ENCODE data around the gene FBRS.

FBRS gene

GRCh38 chr16:30669903-30670824 lies 11.9 kb downstream of the FBRS start:
- Histone ChIP-seq H3K36me3 (replicated peaks; ENCODE audit: low read depth, low read length) (peaks cover 49% of the 10 kb centered on the region), H2AFZ (ENCODE audit: low read depth, low read length) (no peak overlapping the region), H3K4me1 (ENCODE audit: low read length) (no peaks in the 10 kb centered on the region), H3K79me2 (ENCODE audit: low read length) (peaks cover 15% of the 10 kb centered on the region), H3K9ac (ENCODE audit: low read length) (no peak overlapping the region), H3K27me3 (ENCODE audit: low read depth, low read length) (no peaks in the 10 kb centered on the region), H3K4me3 (ENCODE audit: low read length) (no peak overlapping the region), H3K9me3 (ENCODE audit: insufficient read depth, low read length) (no peaks in the 10 kb centered on the region), H3K27ac (ENCODE audit: low read length) (no peak overlapping the region), H3K4me2 (ENCODE audit: low read length) (no peak overlapping the region), H4K20me1 (ENCODE audit: insufficient read depth, low read length) (peaks cover 30% of the 10 kb centered on the region)
- TF ChIP-seq CTCF (IDR thresholded peaks at IDR 0.05; ENCODE audit: low read depth, low read length), result no peak

GRCh38 chr16:30675143-30675542 lies 16.9 kb downstream of the FBRS start:
- Histone ChIP-seq H3K27ac (ENCODE audit: low read length) (no peak overlapping the region), H3K79me2 (ENCODE audit: low read length) (no peaks in the 10 kb centered on the region), H3K36me3 (replicated peaks; ENCODE audit: low read depth, low read length) (peaks cover 5% of the 10 kb centered on the region), H2AFZ (ENCODE audit: low read depth, low read length) (no peak overlapping the region), H3K4me2 (ENCODE audit: low read length) (no peak overlapping the region), H3K4me3 (ENCODE audit: low read length) (no peak overlapping the region), H4K20me1 (ENCODE audit: insufficient read depth, low read length) (no peaks in the 10 kb centered on the region), H3K9ac (ENCODE audit: low read length) (no peak overlapping the region), H3K27me3 (ENCODE audit: low read depth, low read length) (no peaks in the 10 kb centered on the region), H3K4me1 (ENCODE audit: low read length) (no peaks in the 10 kb centered on the region), H3K9me3 (ENCODE audit: insufficient read depth, low read length) (no peaks in the 10 kb centered on the region)
- TF ChIP-seq EZH2phosphoT487 (IDR thresholded peaks at IDR 0.05; ENCODE audit: low read depth), result no peak

GRCh38 chr16:30677931-30678585 lies 19.8 kb downstream of the FBRS start:
- no peak overlapping the region for H3K9ac ChIP-seq (ENCODE audit: low read length)
- no peak for TF ChIP-seq EZH2phosphoT487 (IDR thresholded peaks at IDR 0.05; ENCODE audit: low read depth)
- no peak for TF ChIP-seq CTCF (IDR thresholded peaks at IDR 0.05; ENCODE audit: low read depth, low read length)
- H4K20me1 ChIP-seq (ENCODE audit: insufficient read depth, low read length), result no peaks in the 10 kb centered on the region
- H3K79me2 ChIP-seq (ENCODE audit: low read length), result no peaks in the 10 kb centered on the region
- H3K4me3 ChIP-seq (ENCODE audit: low read length), result no peak overlapping the region
- H3K27ac ChIP-seq (ENCODE audit: low read length), result no peak overlapping the region
- no peaks in the 10 kb centered on the region for H3K27me3 ChIP-seq (ENCODE audit: low read depth, low read length)
- H3K9me3 ChIP-seq (ENCODE audit: insufficient read depth, low read length), result no peaks in the 10 kb centered on the region
- H3K4me1 ChIP-seq (ENCODE audit: low read length), result no peaks in the 10 kb centered on the region
- no peak overlapping the region for H3K4me2 ChIP-seq (ENCODE audit: low read length)
- H3K36me3 ChIP-seq (replicated peaks; ENCODE audit: low read depth, low read length), result no peaks in the 10 kb centered on the region
- H2AFZ ChIP-seq (ENCODE audit: low read depth, low read length), result no peak overlapping the region

GRCh38 chr16:30678586-30678970 lies 20.3 kb downstream of the FBRS start:
- Histone ChIP-seq H3K79me2 (ENCODE audit: low read length) (no peaks in the 10 kb centered on the region), H3K9me3 (ENCODE audit: insufficient read depth, low read length) (no peaks in the 10 kb centered on the region), H3K36me3 (replicated peaks; ENCODE audit: low read depth, low read length) (no peaks in the 10 kb centered on the region), H3K4me1 (ENCODE audit: low read length) (no peaks in the 10 kb centered on the region), H3K9ac (ENCODE audit: low read length) (no peak overlapping the region), H2AFZ (ENCODE audit: low read depth, low read length) (no peak overlapping the region), H3K27ac (ENCODE audit: low read length) (no peak overlapping the region), H3K27me3 (ENCODE audit: low read depth, low read length) (no peaks in the 10 kb centered on the region), H3K4me3 (ENCODE audit: low read length) (no peak overlapping the region), H4K20me1 (ENCODE audit: insufficient read depth, low read length) (no peaks in the 10 kb centered on the region), H3K4me2 (ENCODE audit: low read length) (no peak overlapping the region)
- TF ChIP-seq CTCF (IDR thresholded peaks at IDR 0.05; ENCODE audit: low read depth, low read length) (no peak), EZH2phosphoT487 (IDR thresholded peaks at IDR 0.05; ENCODE audit: low read depth) (no peak)

All from OCI-LY3 (cell line).